Measurements from ENCODE around the gene UFC1.

UFC1 gene

GRCh38 chr1:161166669-161167548 lies 13.1 kb downstream of the UFC1 start:
- in situ Hi-C loops (cut with MboI; ENCODE audit: low pct_unique_long_range_greater_than_20kb, low sequenced_read_pairs, unreplicated experiment) = no loop called here
- no peak for TF ChIP-seq CTCF (IDR thresholded peaks at IDR 0.05; ENCODE audit: extremely low read depth, insufficient read depth, missing control alignments)
- DNase-seq (ENCODE audit: low spot score) = no peak

- no peak for DNase-seq (ENCODE audit: low spot score)
- in situ Hi-C loops (cut with MboI; ENCODE audit: low pct_unique_long_range_greater_than_20kb, low sequenced_read_pairs, unreplicated experiment) = no loop called here
- TF ChIP-seq CTCF (IDR thresholded peaks at IDR 0.05; ENCODE audit: extremely low read depth, insufficient read depth, missing control alignments) = no peak
Measured at GRCh38 chr1:161168906-161169305, 15.1 kb downstream of the UFC1 start.

DNA sequence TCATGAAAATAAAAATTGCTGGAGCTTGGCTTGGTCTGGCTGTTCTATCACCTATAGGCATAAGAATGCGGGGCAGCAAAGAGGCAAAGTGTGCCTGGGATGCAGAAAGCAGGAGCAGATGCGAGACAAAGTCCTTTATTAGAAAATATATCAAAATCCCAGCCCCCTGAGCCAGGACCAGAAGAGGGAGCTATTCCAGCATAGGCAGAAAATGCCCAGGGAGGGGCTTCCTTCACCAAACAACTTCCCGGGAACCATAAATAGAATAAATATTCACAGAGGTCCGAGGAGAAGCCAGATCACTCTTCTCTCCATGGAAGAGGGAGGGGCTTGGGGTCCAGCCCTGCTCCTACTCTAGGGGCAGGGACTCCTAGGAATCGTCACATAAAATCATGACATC lies 17.4 kb downstream of the UFC1 start:
- no peak for DNase-seq (ENCODE audit: low spot score)
- in situ Hi-C loops (cut with MboI; ENCODE audit: low pct_unique_long_range_greater_than_20kb, low sequenced_read_pairs, unreplicated experiment) = no loop called here
- no peak for TF ChIP-seq CTCF (IDR thresholded peaks at IDR 0.05; ENCODE audit: extremely low read depth, insufficient read depth, missing control alignments)

DNA sequence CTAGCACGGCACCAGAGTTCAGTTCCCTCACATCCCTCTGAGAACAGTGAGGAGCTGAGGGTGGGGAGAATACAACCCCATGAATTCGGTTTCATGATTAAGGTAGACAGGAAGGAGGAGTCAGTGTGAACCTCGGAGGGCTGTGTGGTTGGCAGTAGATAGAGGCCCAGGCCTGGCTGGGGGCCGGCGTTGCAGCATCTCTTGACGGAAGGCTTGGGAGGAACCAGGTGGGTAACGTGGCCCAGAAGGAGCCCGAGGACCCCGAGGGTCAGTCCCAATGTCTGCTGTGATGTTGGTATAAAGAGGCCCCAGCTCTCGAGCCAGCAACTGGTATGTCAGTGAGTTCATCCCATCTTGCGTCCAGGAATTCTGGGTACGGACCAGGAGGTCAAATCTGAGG lies 17.9 kb downstream of the UFC1 start:
- no peak for DNase-seq (ENCODE audit: low spot score)
- in situ Hi-C loops (cut with MboI; ENCODE audit: low pct_unique_long_range_greater_than_20kb, low sequenced_read_pairs, unreplicated experiment) = no loop called here
- no peak for TF ChIP-seq CTCF (IDR thresholded peaks at IDR 0.05; ENCODE audit: extremely low read depth, insufficient read depth, missing control alignments)

DNA sequence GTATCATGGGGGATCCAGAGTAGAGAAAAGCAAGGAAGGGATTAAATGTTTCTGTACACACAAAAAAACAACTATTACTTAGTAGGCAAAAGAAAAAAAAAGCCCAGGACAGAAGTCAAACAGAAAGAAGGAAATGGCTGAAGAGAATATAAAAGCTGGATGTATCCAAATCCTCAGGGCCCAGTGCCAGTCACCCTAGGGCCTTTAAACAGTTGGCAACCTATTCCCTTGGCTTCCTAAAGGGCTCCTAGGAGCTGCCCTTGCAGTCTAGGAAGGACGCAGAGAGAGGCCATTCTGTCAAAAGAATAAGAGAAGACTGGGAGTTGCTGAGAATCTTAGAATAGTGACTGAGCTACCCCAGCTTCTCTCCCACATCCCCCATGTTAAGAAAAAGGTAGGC lies 18.6 kb downstream of the UFC1 start:
- TF ChIP-seq CTCF (IDR thresholded peaks at IDR 0.05; ENCODE audit: extremely low read depth, insufficient read depth, missing control alignments) = no peak
- in situ Hi-C loops (cut with MboI; ENCODE audit: low pct_unique_long_range_greater_than_20kb, low sequenced_read_pairs, unreplicated experiment) = no loop called here
- no peak for DNase-seq (ENCODE audit: low spot score)

DNA sequence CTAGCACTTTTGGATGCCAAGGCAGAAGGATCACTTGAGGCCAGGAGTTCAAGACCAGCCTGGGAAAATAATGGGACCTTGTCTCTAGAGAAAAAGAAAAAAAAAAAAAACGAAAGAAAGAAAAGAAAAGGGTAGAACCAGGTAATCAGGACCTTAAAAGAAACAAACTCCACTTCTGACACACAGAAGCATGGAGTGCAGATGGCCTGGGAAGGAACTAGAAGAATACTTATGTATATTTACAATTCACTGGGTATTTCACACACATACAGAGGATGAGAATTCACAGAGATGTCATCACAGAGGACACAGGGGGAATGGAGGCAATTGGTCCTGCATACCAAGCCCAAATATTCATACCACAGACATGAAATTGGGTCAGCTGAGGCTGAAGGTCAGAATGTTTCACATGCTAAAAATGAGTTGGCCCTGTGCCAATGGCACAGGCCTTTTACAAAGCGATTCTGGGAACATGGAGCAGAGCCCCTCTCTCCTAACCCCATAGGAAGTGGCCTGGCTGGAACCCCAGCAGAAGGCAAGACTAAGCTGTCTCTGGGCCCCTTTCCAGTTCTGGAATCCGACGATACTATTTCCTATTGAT lies 19.1 kb downstream of the UFC1 start:
- no peak for TF ChIP-seq CTCF (IDR thresholded peaks at IDR 0.05; ENCODE audit: extremely low read depth, insufficient read depth, missing control alignments)
- DNase-seq (ENCODE audit: low spot score) = no peak
- in situ Hi-C loops (cut with MboI; ENCODE audit: low pct_unique_long_range_greater_than_20kb, low sequenced_read_pairs, unreplicated experiment) = no loop called here
